MM.1S (cell line): ENCODE results near the gene MARCHF10.

Experiments used
- DNase-seq: peaks from one replicate; pipeline ENCODE4 v3.0.0-alpha.2; 2015
- H2AFZ ChIP-seq: fragments of 300-600 bp; sonication (generic); 2 replicates; pipeline ENCODE4 v1.6.0; 2016; ENCODE audit warnings: antibody characterized with exemption, low read length
- H3F3A ChIP-seq: fragments of 300-600 bp; sonication (generic); 2 replicates; pipeline ENCODE4 v1.6.1; 2016; ENCODE audit warnings: mild to moderate bottlenecking, antibody characterized with exemption, low read length, moderate library complexity, mixed read lengths; ENCODE audit not compliant: insufficient read depth
- H3K27ac ChIP-seq: fragments of 300-600 bp; sonication (generic); 2 replicates; pipeline ENCODE4 v1.5.1; 2016; ENCODE audit warnings: mild to moderate bottlenecking, low read length
- H3K27me3 ChIP-seq: fragments of 300-600 bp; sonication (generic); replicated peaks from 2 replicates; pipeline ENCODE4 v1.6.0; 2016; ENCODE audit warnings: low read length; ENCODE audit not compliant: insufficient read depth
- H3K36me3 ChIP-seq: fragments of 300-600 bp; sonication (generic); replicated peaks from 2 replicates; pipeline ENCODE4 v1.6.1; 2016; ENCODE audit warnings: mild to moderate bottlenecking, low read length, mixed read lengths; ENCODE audit not compliant: insufficient read depth
- H3K4me1 ChIP-seq: fragments of 300-600 bp; sonication (generic); 2 replicates; pipeline ENCODE4 v1.6.1; 2016; ENCODE audit warnings: low read length, mixed read lengths
- H3K4me2 ChIP-seq: fragments of 300-600 bp; sonication (generic); 2 replicates; pipeline ENCODE4 v1.6.0; 2016; ENCODE audit warnings: low read depth, low read length
- H3K4me3 ChIP-seq: fragments of 300-600 bp; sonication (generic); 2 replicates; pipeline ENCODE4 v1.5.1; 2016; ENCODE audit warnings: low read length, mixed read lengths
- H3K79me2 ChIP-seq: fragments of 300-600 bp; sonication (generic); 2 replicates; pipeline ENCODE4 v1.6.1; 2016; ENCODE audit warnings: mixed run types, low read length, mixed read lengths
- H3K9ac ChIP-seq: fragments of 300-600 bp; sonication (generic); 2 replicates; pipeline ENCODE4 v1.6.1; 2016; ENCODE audit warnings: low read length, mixed read lengths
- H3K9me2 ChIP-seq: fragments of 300-600 bp; sonication (generic); replicated peaks from 2 replicates; pipeline ENCODE4 v1.6.1; 2016; ENCODE audit warnings: mild to moderate bottlenecking, low read length, mixed read lengths; ENCODE audit not compliant: insufficient read depth
- H3K9me3 ChIP-seq: fragments of 300-600 bp; sonication (generic); replicated peaks from 2 replicates; pipeline ENCODE4 v1.6.1; 2016; ENCODE audit warnings: mild to moderate bottlenecking, low read length, mixed read lengths; ENCODE audit not compliant: insufficient read depth
- H4K20me1 ChIP-seq: fragments of 300-600 bp; sonication (generic); 2 replicates; pipeline ENCODE4 v1.6.1; 2016; ENCODE audit warnings: mild to moderate bottlenecking, low read length, moderate library complexity, mixed read lengths; ENCODE audit not compliant: insufficient read depth
- CTCF ChIP-seq: fragments of 300-600 bp; sonication (generic); IDR thresholded peaks from 2 replicates; pipeline ENCODE4 v1.5.1; 2016; ENCODE audit warnings: antibody characterized with exemption, low read length, mixed read lengths
- EZH2 ChIP-seq: fragments of 300-600 bp; sonication (generic); optimal IDR thresholded peaks from 2 replicates; pipeline ENCODE3; 2017; ENCODE audit warnings: low read depth, mild to moderate bottlenecking, antibody characterized with exemption, low read length, mixed read lengths
- EZH2phosphoT487 ChIP-seq: fragments of 300-600 bp; sonication (generic); IDR thresholded peaks from 2 replicates; pipeline ENCODE4 v1.6.1; 2018; ENCODE audit warnings: antibody characterized with exemption, low read length

MARCHF10 gene

GRCh38 chr17:62722625-62723024 lies 85.5 kb downstream of the MARCHF10 start:
- Histone ChIP-seq H3K4me2 (no peak overlapping the region), H4K20me1 (no peaks in the 10 kb centered on the region), H3F3A (peaks cover 13% of the 10 kb centered on the region), H2AFZ (no peak overlapping the region), H3K9me3 (no peaks in the 10 kb centered on the region), H3K4me3 (no peak overlapping the region), H3K9ac (no peak overlapping the region), H3K27me3 (0 out of 2 replicates have a peak, but pooled peaks cover 4% of the 10 kb centered on the region), H3K36me3 (no peaks in the 10 kb centered on the region), H3K4me1 (peaks cover 16% of the 10 kb centered on the region), H3K79me2 (no peaks in the 10 kb centered on the region), H3K9me2 (no peaks in the 10 kb centered on the region), H3K27ac (no peak overlapping the region)
- no peak for DNase-seq
- TF ChIP-seq CTCF (no peak), EZH2 (no peak), EZH2phosphoT487 (no peak)

- Histone ChIP-seq H3K9me3 (no peaks in the 10 kb centered on the region), H3K4me3 (no peak overlapping the region), H3F3A (peaks cover 12% of the 10 kb centered on the region), H3K4me1 (peaks cover 15% of the 10 kb centered on the region), H3K9ac (no peak overlapping the region), H3K36me3 (no peaks in the 10 kb centered on the region), H3K4me2 (no peak overlapping the region), H4K20me1 (no peaks in the 10 kb centered on the region), H3K27me3 (0 out of 2 replicates have a peak, but pooled peaks cover 4% of the 10 kb centered on the region), H3K27ac (no peak overlapping the region), H3K79me2 (no peaks in the 10 kb centered on the region), H2AFZ (no peak overlapping the region), H3K9me2 (no peaks in the 10 kb centered on the region)
- TF ChIP-seq CTCF, result peak; percentile 7; the same call in 1 of the 2 replicates
- TF ChIP-seq EZH2, result no peak
- DNase-seq, result no peak
These were observed 87.8 kb downstream of the MARCHF10 start for GRCh38 chr17:62720126-62720850.

- no peak overlapping the region for H3K4me2 ChIP-seq
- H4K20me1 ChIP-seq, result no peaks in the 10 kb centered on the region
- 0 out of 2 replicates have a peak, but pooled peaks cover 4% of the 10 kb centered on the region for H3K27me3 ChIP-seq
- peaks cover 7% of the 10 kb centered on the region for H3F3A ChIP-seq
- DNase-seq, result no peak
- TF ChIP-seq CTCF (no peak), EZH2phosphoT487 (no peak), EZH2 (no peak)
- H3K4me3 ChIP-seq, result no peak overlapping the region
- H3K9ac ChIP-seq, result no peak overlapping the region
- no peaks in the 10 kb centered on the region for H3K36me3 ChIP-seq
- no peak overlapping the region for H3K27ac ChIP-seq
- H3K9me2 ChIP-seq, result no peaks in the 10 kb centered on the region
- peaks cover 11% of the 10 kb centered on the region for H3K4me1 ChIP-seq
- no peak overlapping the region for H2AFZ ChIP-seq
- H3K9me3 ChIP-seq, result no peaks in the 10 kb centered on the region
- no peaks in the 10 kb centered on the region for H3K79me2 ChIP-seq
These were observed 88.5 kb downstream of the MARCHF10 start for GRCh38 chr17:62719586-62719985.
